HepG2 (cell line): ENCODE data around the gene TAPBP. TPM values are rescaled to one million over a fixed set of nuclear protein-coding genes. Genes with fewer than 3 reads are reported as not detected.

Source experiments
- CEBPZ ChIP-seq: IDR thresholded peaks from 2 replicates; pipeline ENCODE4 v1.6.1; 2012; ENCODE audit warnings: low read length, improper control_type of control experiment
- ELF4 ChIP-seq: sonication (generic); formaldehyde crosslinking; IDR thresholded peaks from 2 replicates; pipeline ENCODE4 v1.5.0; 2020; ENCODE audit warnings: missing genetic modification reagents, mild to moderate bottlenecking, moderate library complexity, borderline replicate concordance
- FOXK2 ChIP-seq: fragments of 450-650 bp; IDR thresholded peaks from 2 replicates; pipeline ENCODE4 v1.6.1; 2016
- MBD4 ChIP-seq: IDR thresholded peaks from 2 replicates; pipeline ENCODE4 v1.6.1; 2012; ENCODE audit warnings: low read length, inconsistent platforms, borderline replicate concordance
- MEIS2 ChIP-seq: sonication (generic); formaldehyde crosslinking; IDR thresholded peaks from 2 replicates; pipeline ENCODE4 v1.9.0; 2021; ENCODE audit warnings: mild to moderate bottlenecking, missing genetic modification reagents
- MZF1 ChIP-seq: sonication (generic); formaldehyde crosslinking; IDR thresholded peaks from 2 replicates; pipeline ENCODE4 v1.8.1; 2023; ENCODE audit warnings: mild to moderate bottlenecking, missing genetic modification reagents, borderline replicate concordance
- PHF21A ChIP-seq: sonication (generic); formaldehyde crosslinking; IDR thresholded peaks from 2 replicates; pipeline ENCODE4 v1.5.0; 2020; ENCODE audit warnings: mild to moderate bottlenecking, missing genetic modification reagents
- RAD51 ChIP-seq: fragments of 450-650 bp; IDR thresholded peaks from 2 replicates; pipeline ENCODE4 v1.6.1; 2016; ENCODE audit warnings: borderline replicate concordance
- RFXAP ChIP-seq: sonication (generic); formaldehyde crosslinking; IDR thresholded peaks from 2 replicates; pipeline ENCODE4 v1.4.0; 2020; ENCODE audit warnings: missing genetic modification reagents, borderline replicate concordance
- SIN3B ChIP-seq: fragments of 150-350 bp; IDR thresholded peaks from 2 replicates; pipeline ENCODE4 v1.6.1; 2014; ENCODE audit warnings: low read length
- SNRNP70 ChIP-seq: fragments of 200-400 bp; formaldehyde crosslinking; IDR thresholded peaks from 2 replicates; pipeline ENCODE4 v1.6.1; 2017; ENCODE audit warnings: mild to moderate bottlenecking, low read depth, low read length, moderate library complexity
- XRCC5 ChIP-seq: fragments of 200-400 bp; formaldehyde crosslinking; optimal IDR thresholded peaks from 2 replicates; pipeline ENCODE3; 2017; ENCODE audit warnings: mild to moderate bottlenecking, low read length
- ZFP36L1 ChIP-seq: sonication (generic); formaldehyde crosslinking; IDR thresholded peaks from 2 replicates; pipeline ENCODE4 v1.8.0; 2022; ENCODE audit warnings: mild to moderate bottlenecking, missing genetic modification reagents, moderate library complexity
- ZFP37 ChIP-seq: sonication (generic); formaldehyde crosslinking; IDR thresholded peaks from 2 replicates; pipeline ENCODE4 v1.4.0; 2020; ENCODE audit warnings: missing genetic modification reagents, borderline replicate concordance
- ZNF292 ChIP-seq: sonication (generic); formaldehyde crosslinking; IDR thresholded peaks from 2 replicates; pipeline ENCODE4 v1.8.1; 2022; ENCODE audit warnings: mild to moderate bottlenecking, low read depth, missing genetic modification reagents, borderline replicate concordance
- ZNF333 ChIP-seq: sonication (generic); formaldehyde crosslinking; IDR thresholded peaks from 2 replicates; pipeline ENCODE4 v1.4.0; 2020; ENCODE audit warnings: mild to moderate bottlenecking, missing genetic modification reagents, borderline replicate concordance
- ZNF589 ChIP-seq: sonication (generic); formaldehyde crosslinking; conservative IDR thresholded peaks from 2 replicates; pipeline ENCODE4 v1.8.0; 2022; ENCODE audit warnings: mild to moderate bottlenecking, moderate library complexity, missing genetic modification reagents
- ZNF709 ChIP-seq: sonication (generic); formaldehyde crosslinking; IDR thresholded peaks from 2 replicates; pipeline ENCODE4 v1.5.0; 2020; ENCODE audit warnings: mild to moderate bottlenecking, missing genetic modification reagents
- ZNF724P ChIP-seq: sonication (generic); formaldehyde crosslinking; IDR thresholded peaks from 2 replicates; pipeline ENCODE4 v1.8.0; 2022; ENCODE audit warnings: missing genetic modification reagents, borderline replicate concordance
- ZNF879 ChIP-seq: sonication (generic); formaldehyde crosslinking; IDR thresholded peaks from 2 replicates; pipeline ENCODE4 v1.8.1; 2023; ENCODE audit warnings: missing genetic modification reagents
- polyA plus RNA-seq, 8 experiments: library from polyadenylated mRNA; depleted of rRNA in 3 of 8; stranded (reverse) in 7 of 8; unstranded in 1 of 8; fragments of >200 nt; fragmentation: Illumina TruSeq in 4 of 8; extraction: Trizol in 4 of 8; gene quantifications; 2 replicates each; pipeline versions ENCODE4 v1.2.1 to v1.2.3, GENCODE V29; 2011 to 2016; ENCODE audit warnings: low read depth in 4 of 8, missing spikeins in 1 of 8, mixed read lengths in 1 of 8; ENCODE audit not compliant: insufficient read depth in 1 of 8
- total RNA-seq, 5 experiments: library from RNA; depleted of rRNA; stranded (reverse); fragments of >200 nt; fragmentation: Illumina TruSeq; extraction: Trizol; gene quantifications; 2 replicates each; pipeline ENCODE4 v1.2.3, GENCODE V29; 2016; ENCODE audit warnings: low read depth in 1 of 5
- TF ChIP-seq, protein P1 (sequence below): IDR thresholded peaks from 2 replicates; pipeline ENCODE4 v1.6.1; 2016; ENCODE audit warnings: low read depth
- TF ChIP-seq, protein P2 (sequence below): sonication (generic); formaldehyde crosslinking; IDR thresholded peaks from 2 replicates; pipeline ENCODE4 v1.4.0; 2020; ENCODE audit warnings: missing genetic modification reagents
- TF ChIP-seq, protein P3 (sequence below): sonication (generic); formaldehyde crosslinking; conservative IDR thresholded peaks from 2 replicates; pipeline ENCODE4 v1.4.0; 2020; ENCODE audit warnings: missing genetic modification reagents

Gene TAPBP
- total and polyA plus RNA-seq, 2 of the 13 experiments (the other 11 are each of a cell fraction or from before 2014, with no cell fraction given): 27.4 to 32.3 TPM

DNA sequence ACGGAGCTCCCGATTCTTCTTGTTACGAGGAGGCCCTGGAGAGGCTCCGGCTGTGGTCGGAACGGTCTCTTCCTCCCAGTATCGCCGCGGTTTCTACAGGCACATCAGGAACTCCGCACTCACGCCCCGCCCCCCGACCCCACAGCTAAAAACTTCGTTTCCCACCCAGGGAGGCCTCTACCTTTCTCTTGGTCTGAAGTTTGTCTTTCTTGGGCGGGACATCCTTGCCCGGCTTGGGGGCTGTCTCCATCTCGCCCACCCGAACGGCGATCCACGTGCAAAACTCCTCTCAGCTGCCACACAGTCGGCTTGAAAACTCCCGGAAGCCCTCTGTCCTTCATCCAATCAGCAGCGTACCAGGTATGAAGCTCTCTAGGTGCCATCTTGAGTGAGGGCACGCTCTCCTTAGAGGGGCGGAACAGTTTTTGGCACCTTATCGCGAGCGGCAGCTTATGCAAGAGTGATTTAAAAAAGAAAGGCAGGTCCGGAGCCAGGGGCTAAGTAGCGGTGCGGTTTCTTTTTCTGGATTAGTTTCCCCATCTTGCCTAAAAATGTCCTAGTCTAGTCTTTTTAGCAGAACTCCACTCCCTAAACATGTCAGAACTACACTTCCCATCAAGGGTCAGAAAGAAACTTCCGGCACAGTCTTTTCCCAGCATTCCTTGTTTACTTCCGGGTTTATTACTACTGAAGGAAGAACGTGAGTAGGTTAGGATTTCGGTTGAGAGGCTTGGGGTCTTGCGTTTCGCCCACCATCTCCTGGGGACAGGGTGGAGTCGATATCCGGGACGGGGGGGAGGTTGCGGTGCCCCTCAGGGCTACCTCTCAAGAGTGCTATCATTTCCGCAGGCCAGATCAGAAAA lies 24.7 kb downstream of the TAPBP start, which contains the start of the genes PFDN6 and WDR46 (continued):
- TF ChIP-seq, protein P1, sequence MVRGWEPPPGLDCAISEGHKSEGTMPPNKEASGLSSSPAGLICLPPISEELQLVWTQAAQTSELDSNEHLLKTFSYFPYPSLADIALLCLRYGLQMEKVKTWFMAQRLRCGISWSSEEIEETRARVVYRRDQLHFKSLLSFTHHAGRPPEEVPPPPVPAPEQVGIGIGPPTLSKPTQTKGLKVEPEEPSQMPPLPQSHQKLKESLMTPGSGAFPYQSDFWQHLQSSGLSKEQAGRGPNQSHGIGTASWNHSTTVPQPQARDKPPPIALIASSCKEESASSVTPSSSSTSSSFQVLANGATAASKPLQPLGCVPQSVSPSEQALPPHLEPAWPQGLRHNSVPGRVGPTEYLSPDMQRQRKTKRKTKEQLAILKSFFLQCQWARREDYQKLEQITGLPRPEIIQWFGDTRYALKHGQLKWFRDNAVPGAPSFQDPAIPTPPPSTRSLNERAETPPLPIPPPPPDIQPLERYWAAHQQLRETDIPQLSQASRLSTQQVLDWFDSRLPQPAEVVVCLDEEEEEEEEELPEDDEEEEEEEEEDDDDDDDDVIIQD (CRISPR knock-in tag): no peak
- TF ChIP-seq CEBPZ (no peak), SNRNP70 (no peak), XRCC5 (no peak), ZNF709 (CRISPR knock-in tag) (no peak), PHF21A (CRISPR knock-in tag) (peak; percentile 69; the same call in 1 of the 2 replicates), ZFP36L1 (CRISPR knock-in tag) (no peak), ELF4 (CRISPR knock-in tag) (peak; percentile 92), FOXK2 (peak; percentile 97), SIN3B (0 out of 2 replicates have a peak, but pooled peaks have one; percentile 74), ZNF879 (CRISPR knock-in tag) (no peak), MEIS2 (CRISPR knock-in tag) (no peak), ZNF589 (CRISPR knock-in tag) (no peak), RAD51 (no peak), ZNF292 (CRISPR knock-in tag) (no peak), RFXAP (CRISPR knock-in tag) (0 out of 2 replicates have a peak, but pooled peaks have one; percentile 25), ZFP37 (CRISPR knock-in tag) (no peak), ZNF333 (CRISPR knock-in tag) (peak; percentile 26; the same call in 1 of the 2 replicates), ZNF724P (CRISPR knock-in tag) (0 out of 2 replicates have a peak, but pooled peaks have one; percentile 66), MZF1 (CRISPR knock-in tag) (no peak), MBD4 (no peak)
- TF ChIP-seq, protein P2, sequence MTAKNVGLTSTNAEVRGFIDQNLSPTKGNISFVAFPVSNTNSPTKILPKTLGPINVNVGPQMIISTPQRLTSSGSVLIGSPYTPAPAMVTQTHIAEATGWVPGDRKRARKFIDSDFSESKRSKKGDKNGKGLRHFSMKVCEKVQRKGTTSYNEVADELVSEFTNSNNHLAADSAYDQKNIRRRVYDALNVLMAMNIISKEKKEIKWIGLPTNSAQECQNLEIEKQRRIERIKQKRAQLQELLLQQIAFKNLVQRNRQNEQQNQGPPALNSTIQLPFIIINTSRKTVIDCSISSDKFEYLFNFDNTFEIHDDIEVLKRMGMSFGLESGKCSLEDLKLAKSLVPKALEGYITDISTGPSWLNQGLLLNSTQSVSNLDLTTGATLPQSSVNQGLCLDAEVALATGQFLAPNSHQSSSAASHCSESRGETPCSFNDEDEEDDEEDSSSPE (CRISPR knock-in tag): no peak
- TF ChIP-seq, protein P3, sequence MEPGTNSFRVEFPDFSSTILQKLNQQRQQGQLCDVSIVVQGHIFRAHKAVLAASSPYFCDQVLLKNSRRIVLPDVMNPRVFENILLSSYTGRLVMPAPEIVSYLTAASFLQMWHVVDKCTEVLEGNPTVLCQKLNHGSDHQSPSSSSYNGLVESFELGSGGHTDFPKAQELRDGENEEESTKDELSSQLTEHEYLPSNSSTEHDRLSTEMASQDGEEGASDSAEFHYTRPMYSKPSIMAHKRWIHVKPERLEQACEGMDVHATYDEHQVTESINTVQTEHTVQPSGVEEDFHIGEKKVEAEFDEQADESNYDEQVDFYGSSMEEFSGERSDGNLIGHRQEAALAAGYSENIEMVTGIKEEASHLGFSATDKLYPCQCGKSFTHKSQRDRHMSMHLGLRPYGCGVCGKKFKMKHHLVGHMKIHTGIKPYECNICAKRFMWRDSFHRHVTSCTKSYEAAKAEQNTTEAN (CRISPR knock-in tag): no peak
